CD14-positive monocyte (primary cell): ENCODE data around the gene CHST10. TPM values are rescaled to one million over a fixed set of nuclear protein-coding genes. Genes with fewer than 3 reads are reported as not detected.

Experiments
- DNase-seq, 3 donors: peaks; one replicate each; pipeline ENCODE4 v3.0.0-alpha.2; 2011 to 2022
- H2AFZ ChIP-seq: 2 replicates; pipeline ENCODE4 v1.6.0; 2012; ENCODE audit warnings: mild to moderate bottlenecking, low read depth, low read length, inconsistent platforms; ENCODE audit not compliant: insufficient read depth, poor library complexity, severe bottlenecking
- H3K27ac ChIP-seq, 2 donors: 1 replicate in 1 of 2; 2 replicates in 1 of 2; pipeline ENCODE4 v1.5.1; 2012 to 2013; ENCODE audit warnings: low read length in 2 of 2, control low read depth in 1 of 2, inconsistent platforms in 1 of 2, low read depth in 1 of 2, mild to moderate bottlenecking in 1 of 2
- H3K27me3 ChIP-seq, 2 donors: one replicate each; pipeline versions ENCODE4 v1.6.0 to v1.6.1; 2011 to 2013; ENCODE audit warnings: low read length in 2 of 2; ENCODE audit not compliant: control insufficient read depth in 2 of 2, insufficient read depth in 2 of 2
- H3K36me3 ChIP-seq, 2 donors: replicated peaks in 1 of 2; 1 replicate in 1 of 2; 2 replicates in 1 of 2; pipeline versions ENCODE4 v1.5.1 to v1.6.1; 2012 to 2013; ENCODE audit warnings: low read length in 2 of 2, control low read depth in 1 of 2, inconsistent platforms in 1 of 2, mild to moderate bottlenecking in 1 of 2; ENCODE audit not compliant: insufficient read depth in 2 of 2, control insufficient read depth in 1 of 2
- H3K4me1 ChIP-seq, 2 donors: 1 replicate in 1 of 2; 2 replicates in 1 of 2; pipeline versions ENCODE4 v1.5.1 to v1.6.1; 2012 to 2013; ENCODE audit warnings: low read length in 2 of 2, control low read depth in 1 of 2, inconsistent platforms in 1 of 2, mild to moderate bottlenecking in 1 of 2, moderate library complexity in 1 of 2; ENCODE audit not compliant: insufficient read depth in 2 of 2, control insufficient read depth in 1 of 2
- H3K4me2 ChIP-seq: replicated peaks from 2 replicates; pipeline ENCODE3; 2012; ENCODE audit warnings: low read length, moderate library complexity, mild to moderate bottlenecking; ENCODE audit not compliant: poor library complexity, severe bottlenecking; ENCODE audit errors: extremely low read depth
- H3K4me3 ChIP-seq, 3 experiments: fragments of 200-600 bp in 1 of 3; sonication (generic) in 1 of 3; replicated peaks in 1 of 3; 1 replicate in 2 of 3; 2 replicates in 1 of 3; pipeline ENCODE4 v1.5.1; 2011 to 2013; ENCODE audit warnings: low read length in 3 of 3, mild to moderate bottlenecking in 3 of 3, control low read depth in 2 of 3, low read depth in 2 of 3, inconsistent platforms in 1 of 3, moderate library complexity in 1 of 3
- H3K79me2 ChIP-seq: 2 replicates; pipeline ENCODE4 v1.6.0; 2012; ENCODE audit warnings: mild to moderate bottlenecking, control low read depth, inconsistent platforms, low read length, moderate library complexity; ENCODE audit not compliant: insufficient read depth
- H3K9ac ChIP-seq: 2 replicates; pipeline ENCODE4 v1.6.0; 2017; ENCODE audit warnings: low read length, mild to moderate bottlenecking; ENCODE audit not compliant: insufficient read depth, poor library complexity, severe bottlenecking
- H3K9me3 ChIP-seq, 2 donors: replicated peaks in 1 of 2; 1 replicate in 1 of 2; 2 replicates in 1 of 2; pipeline versions ENCODE4 v1.5.1 to v1.6.1; 2012 to 2013; ENCODE audit warnings: low read length in 2 of 2, control low read depth in 1 of 2; ENCODE audit not compliant: control insufficient read depth in 1 of 2, insufficient read depth in 1 of 2
- H4K20me1 ChIP-seq: 2 replicates; pipeline ENCODE4 v1.6.0; 2012; ENCODE audit warnings: mild to moderate bottlenecking, low read length, control low read depth, moderate library complexity; ENCODE audit not compliant: insufficient read depth
- H3K27ac Mint-ChIP-seq, 7 donors: one replicate each; pipeline ENCODE4 v1.8.0; 2020; ENCODE audit warnings: mild to moderate bottlenecking in 7 of 7, mixed read lengths in 7 of 7, moderate library complexity in 6 of 7, inconsistent platforms in 2 of 7
- H3K27me3 Mint-ChIP-seq, 3 donors: one replicate each; pipeline ENCODE4 v1.8.0; 2021 to 2022; ENCODE audit warnings: low read depth in 3 of 3, mild to moderate bottlenecking in 3 of 3, mixed read lengths in 3 of 3, moderate library complexity in 3 of 3, inconsistent platforms in 1 of 3
- H3K36me3 Mint-ChIP-seq, 2 donors: one replicate each; pipeline ENCODE4 v1.8.0; 2020; ENCODE audit warnings: mixed read lengths in 2 of 2, inconsistent platforms in 1 of 2, mild to moderate bottlenecking in 1 of 2
- H3K4me1 Mint-ChIP-seq: one replicate; pipeline ENCODE4 v1.8.0; 2020; ENCODE audit warnings: mild to moderate bottlenecking, mixed read lengths
- H3K4me3 Mint-ChIP-seq, 2 donors: one replicate each; pipeline ENCODE4 v1.8.0; 2020; ENCODE audit warnings: mild to moderate bottlenecking in 2 of 2, mixed read lengths in 2 of 2, moderate library complexity in 1 of 2
- H3K9me3 Mint-ChIP-seq, 7 donors: one replicate each; pipeline ENCODE4 v1.8.0; 2020 to 2022; ENCODE audit warnings: mixed read lengths in 7 of 7, mild to moderate bottlenecking in 6 of 7, moderate library complexity in 6 of 7, inconsistent platforms in 2 of 7
- WGBS: methylation state at CpG from one replicate; pipeline ENCODE4 v1.1.5; 2013; ENCODE audit warnings: missing lambda C conversion rate; ENCODE audit not compliant: insufficient coverage; 5-methylcytosine and 5-hydroxymethylcytosine counted together
- intact Hi-C, 2 donors: fragments of 100-400 bp; cut with micrococcal nuclease; formaldehyde crosslinking; loops; one replicate each; pipeline versions ENCODE4 v1.15.0 to v1.15.1; 2023
- polyA plus RNA-seq, 3 donors: library from polyadenylated mRNA; depleted of rRNA in 1 of 3; unstranded in 2 of 3; stranded (reverse) in 1 of 3; fragments of 300-500 nt in 2 of 3; fragments of >200 nt in 1 of 3; fragmentation: Illumina TruSeq in 2 of 3; gene quantifications; 1 replicate in 2 of 3; 2 replicates in 1 of 3; pipeline ENCODE4 v1.2.3, GENCODE V29; 2012 to 2021
- TF ChIP-seq, protein P1 (sequence below): fragments of 200-600 bp; IDR thresholded peaks from one replicate; pipeline ENCODE4 v1.8.0; 2022; ENCODE audit warnings: antibody characterized with exemption, mild to moderate bottlenecking

The CHST10 gene
- polyA plus RNA-seq, 3 donors, result 0.52 to 0.54 TPM; not detected in 1

DNA sequence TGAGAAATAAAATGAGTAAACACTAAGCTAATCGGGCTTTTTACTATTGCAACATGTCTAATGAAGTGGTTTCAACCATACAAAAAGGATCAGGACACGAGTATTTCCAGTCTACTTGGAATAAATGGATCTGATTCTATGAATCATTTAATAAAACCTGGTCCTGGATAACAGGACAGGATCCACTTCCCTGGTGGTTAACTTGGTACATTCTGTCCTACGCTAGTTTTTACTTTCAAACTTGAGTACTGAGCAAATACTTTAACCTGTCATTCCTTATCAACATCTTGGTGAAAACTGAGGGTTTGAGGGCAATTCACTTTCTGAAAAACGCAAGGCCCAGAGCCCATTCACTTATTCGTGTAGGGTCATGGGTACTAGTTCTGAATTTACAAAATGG is 33.5 kb downstream of the CHST10 start:
- Mint-ChIP-seq H3K36me3 (no peaks in the 10 kb centered on the region), H3K27me3 (peaks cover 0 to 3% (median 3%) of the 10 kb centered on the region in 3 donors), H3K4me1 (peaks cover 4% of the 10 kb centered on the region), H3K4me3 (no peak overlapping the region), H3K9me3 (no peaks in the 10 kb centered on the region), H3K27ac (no peak overlapping the region)
- Histone ChIP-seq H2AFZ (no peak overlapping the region), H3K4me3 (no peak overlapping the region), H3K27ac (no peak overlapping the region), H3K79me2 (no peaks in the 10 kb centered on the region), H3K9ac (no peak overlapping the region), H4K20me1 (no peaks in the 10 kb centered on the region), H3K36me3 (no peaks in the 10 kb centered on the region), H3K4me2 (no peak overlapping the region), H3K27me3 (no peaks in the 10 kb centered on the region), H3K4me1 (no peaks in the 10 kb centered on the region), H3K9me3 (no peaks in the 10 kb centered on the region)
- TF ChIP-seq, protein P1, sequence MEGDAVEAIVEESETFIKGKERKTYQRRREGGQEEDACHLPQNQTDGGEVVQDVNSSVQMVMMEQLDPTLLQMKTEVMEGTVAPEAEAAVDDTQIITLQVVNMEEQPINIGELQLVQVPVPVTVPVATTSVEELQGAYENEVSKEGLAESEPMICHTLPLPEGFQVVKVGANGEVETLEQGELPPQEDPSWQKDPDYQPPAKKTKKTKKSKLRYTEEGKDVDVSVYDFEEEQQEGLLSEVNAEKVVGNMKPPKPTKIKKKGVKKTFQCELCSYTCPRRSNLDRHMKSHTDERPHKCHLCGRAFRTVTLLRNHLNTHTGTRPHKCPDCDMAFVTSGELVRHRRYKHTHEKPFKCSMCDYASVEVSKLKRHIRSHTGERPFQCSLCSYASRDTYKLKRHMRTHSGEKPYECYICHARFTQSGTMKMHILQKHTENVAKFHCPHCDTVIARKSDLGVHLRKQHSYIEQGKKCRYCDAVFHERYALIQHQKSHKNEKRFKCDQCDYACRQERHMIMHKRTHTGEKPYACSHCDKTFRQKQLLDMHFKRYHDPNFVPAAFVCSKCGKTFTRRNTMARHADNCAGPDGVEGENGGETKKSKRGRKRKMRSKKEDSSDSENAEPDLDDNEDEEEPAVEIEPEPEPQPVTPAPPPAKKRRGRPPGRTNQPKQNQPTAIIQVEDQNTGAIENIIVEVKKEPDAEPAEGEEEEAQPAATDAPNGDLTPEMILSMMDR, result no peak
- WGBS, result 100% methylated on average over 2 of the region's 5 CpGs
- intact Hi-C loops, result no loop called here
- DNase-seq, result no peak

GRCh38 chr2:100383306-100383705 is 34.2 kb downstream of the CHST10 start:
- Histone ChIP-seq H3K36me3 (no peaks in the 10 kb centered on the region), H3K4me2 (no peak overlapping the region), H3K79me2 (no peaks in the 10 kb centered on the region), H3K9ac (no peak overlapping the region), H3K9me3 (no peaks in the 10 kb centered on the region), H2AFZ (no peak overlapping the region), H4K20me1 (no peaks in the 10 kb centered on the region), H3K27ac (no peak overlapping the region), H3K4me3 (no peak overlapping the region), H3K27me3 (no peaks in the 10 kb centered on the region), H3K4me1 (no peaks in the 10 kb centered on the region)
- 97% methylated on average over 3 of the region's 3 CpGs for WGBS
- Mint-ChIP-seq H3K36me3 (no peaks in the 10 kb centered on the region), H3K4me3 (no peak overlapping the region), H3K27ac (no peak overlapping the region), H3K4me1 (peaks cover 4% of the 10 kb centered on the region), H3K9me3 (no peaks in the 10 kb centered on the region), H3K27me3 (peaks cover 0 to 3% (median 2%) of the 10 kb centered on the region in 3 donors)
- intact Hi-C loops, result no loop called here
- DNase-seq, result no peak
- TF ChIP-seq, protein P1, result no peak
